GM18909 (cell line): ENCODE data around the gene IFNAR1.
"Not testable (repeated sequence)": the region's sequence is repeated elsewhere in the genome, so short reads cannot be mapped to it uniquely, and the experiment has no call there.

Source experiments
- ATAC-seq: cut with Tn5 transposase; IDR thresholded peaks from one replicate; pipeline ENCODE4 v1.9.1; 2021; ENCODE audit warnings: mild to moderate bottlenecking; ENCODE audit not compliant: unreplicated experiment, poor library complexity

IFNAR1 gene

DNA sequence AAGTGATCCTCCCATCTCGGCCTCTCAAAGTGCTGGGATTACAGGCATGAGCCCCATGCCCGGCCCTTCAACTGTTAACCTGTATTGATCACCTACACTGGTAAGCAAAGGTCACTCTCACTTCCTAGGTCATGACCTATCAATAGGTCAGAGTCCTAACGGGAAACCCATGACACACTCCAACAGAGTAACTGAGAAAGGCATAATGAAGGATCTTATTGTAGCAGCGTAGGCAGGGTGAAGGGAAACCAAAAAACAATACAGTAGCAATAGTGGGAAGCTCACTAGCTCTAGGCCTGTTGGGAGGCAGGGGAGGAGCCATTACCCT, 19.5 kb upstream of the IFNAR1 start:
- no peak for ATAC-seq

DNA sequence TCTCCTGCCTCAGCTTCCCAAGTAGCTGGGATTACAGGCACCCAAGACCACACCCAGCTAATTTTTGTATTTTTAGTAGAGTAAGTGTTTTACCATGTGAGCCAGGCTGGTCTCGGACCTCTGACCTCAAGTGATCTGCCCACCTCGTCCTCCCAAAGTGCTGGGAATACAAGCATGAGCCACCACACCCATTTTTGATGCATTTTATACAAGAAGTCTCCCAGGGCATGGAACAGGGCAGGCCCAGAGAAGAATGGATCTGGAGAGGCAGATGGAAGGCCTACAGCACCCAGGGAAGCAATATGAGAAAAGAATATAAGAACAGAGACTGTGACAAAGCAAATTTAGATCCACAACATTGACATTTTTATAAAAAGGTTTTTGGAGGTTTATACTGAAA, 18.8 kb upstream of the IFNAR1 start:
- ATAC-seq, result no peak

DNA sequence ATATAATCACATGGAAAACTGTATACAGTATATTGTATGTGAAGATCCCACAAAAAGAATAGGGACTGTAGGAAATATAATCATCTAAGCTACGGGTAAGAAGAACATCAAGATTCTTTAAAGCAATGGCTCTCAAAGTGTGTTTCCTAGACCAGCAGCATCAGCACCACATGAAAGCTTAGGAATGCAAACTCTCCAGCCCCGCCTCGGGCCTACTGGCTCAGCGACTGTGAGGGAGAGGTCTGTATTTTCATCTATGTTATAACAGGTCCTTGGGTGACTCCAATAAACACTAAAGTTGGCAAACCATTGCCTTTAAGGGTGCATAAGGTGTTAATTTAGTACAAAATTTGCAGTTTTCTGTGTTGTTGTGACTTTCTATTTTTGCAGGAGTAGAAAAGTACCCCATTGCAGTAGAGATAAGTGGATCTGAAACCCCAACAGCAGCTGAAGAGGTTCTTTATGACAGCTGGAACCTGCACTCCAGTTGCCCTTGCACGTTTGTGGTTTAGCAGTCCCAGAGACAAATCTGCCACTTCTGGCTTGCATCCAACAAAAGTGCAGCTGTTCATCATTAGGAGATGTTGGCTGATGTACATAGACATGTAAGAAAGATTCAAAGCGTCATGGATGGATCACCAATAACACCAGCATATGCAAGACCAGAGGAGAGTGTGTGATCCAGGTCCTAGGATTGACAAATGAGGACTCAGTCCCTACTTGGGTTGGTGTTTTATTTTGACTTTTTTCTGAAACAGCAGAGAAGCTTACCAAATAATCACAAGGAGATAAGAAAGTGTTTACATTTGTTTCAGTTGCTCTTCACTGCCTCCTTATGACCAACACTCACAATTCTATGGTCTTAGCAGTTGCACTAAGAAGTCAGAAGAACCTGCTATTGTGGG, 15.9 kb upstream of the IFNAR1 start:
- peak; percentile 92 for ATAC-seq

DNA sequence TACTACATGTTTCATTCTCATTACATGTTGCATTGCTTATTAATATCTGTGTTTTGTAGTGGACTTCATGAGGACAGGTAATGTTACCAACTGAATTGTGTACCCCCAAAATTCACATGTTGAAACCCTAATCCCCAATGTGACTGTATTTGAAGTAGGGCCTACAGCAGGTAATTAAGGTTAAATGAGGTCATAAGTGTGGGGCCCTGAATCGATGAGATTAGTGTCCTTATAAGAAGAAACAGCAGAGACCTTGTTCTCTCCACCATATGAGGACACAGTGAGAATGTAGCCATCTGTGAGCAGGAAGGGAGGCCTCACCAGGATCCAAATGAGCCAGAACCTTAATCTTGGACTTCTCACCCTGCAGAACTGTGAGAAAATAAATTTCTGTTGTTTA, 15.0 kb upstream of the IFNAR1 start:
- no peak for ATAC-seq

DNA sequence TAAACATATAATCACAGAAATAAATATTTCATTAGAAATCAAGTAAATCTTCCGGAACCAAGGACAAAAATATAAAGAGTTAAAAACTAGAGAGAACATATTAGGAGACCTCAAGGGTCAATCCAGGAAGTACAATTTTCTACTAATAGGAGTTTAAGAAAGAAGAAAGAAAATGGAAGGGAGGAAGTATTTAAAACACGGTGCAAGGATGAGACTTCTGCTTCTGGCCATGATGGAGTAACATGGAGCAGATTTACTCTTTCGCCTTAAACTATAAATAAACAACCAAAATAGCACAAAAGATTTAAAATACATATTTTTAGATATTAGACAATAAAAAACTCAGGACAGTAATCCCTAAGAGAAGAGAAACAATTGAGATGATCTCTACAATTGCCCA, 12.6 kb upstream of the IFNAR1 start:
- ATAC-seq, result no peak

DNA sequence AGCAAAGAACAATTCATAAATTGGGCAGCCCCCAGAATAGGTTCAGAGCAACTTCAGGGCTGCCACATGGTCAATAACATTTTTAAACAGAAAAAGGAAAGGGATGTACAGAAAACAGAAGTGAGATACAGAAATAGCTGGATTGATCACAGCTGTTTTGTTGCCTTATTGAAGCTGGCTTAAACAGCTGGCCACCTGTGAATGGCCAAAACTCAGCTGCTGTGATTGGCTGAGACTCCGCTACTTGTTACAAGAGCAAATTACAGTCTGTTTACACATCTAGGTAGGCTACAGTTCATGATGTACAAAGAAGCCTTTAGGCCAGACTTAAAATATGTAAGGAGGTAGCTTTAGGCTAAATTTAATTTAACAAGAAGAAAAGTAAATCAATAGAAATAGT, 11.6 kb upstream of the IFNAR1 start:
- ATAC-seq, result no peak

DNA sequence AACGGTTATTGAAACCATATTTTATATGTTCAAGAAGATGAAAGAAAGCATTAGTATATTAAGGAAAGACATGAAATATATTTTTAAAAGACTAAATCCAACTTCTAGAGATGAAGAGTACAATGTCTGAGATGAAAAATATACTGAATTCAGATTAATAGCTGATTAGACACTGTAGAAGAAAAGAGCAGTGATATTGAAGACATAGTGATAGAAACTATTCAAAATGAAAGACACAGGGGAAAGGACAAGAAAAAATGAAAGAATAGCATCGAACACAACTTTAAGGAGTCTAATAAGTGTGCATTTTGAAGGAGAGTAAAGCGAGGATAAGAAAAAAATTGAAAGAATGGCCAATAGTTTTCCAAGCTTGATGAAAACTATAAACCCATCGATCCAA, 11.2 kb upstream of the IFNAR1 start:
- ATAC-seq, result no peak

DNA sequence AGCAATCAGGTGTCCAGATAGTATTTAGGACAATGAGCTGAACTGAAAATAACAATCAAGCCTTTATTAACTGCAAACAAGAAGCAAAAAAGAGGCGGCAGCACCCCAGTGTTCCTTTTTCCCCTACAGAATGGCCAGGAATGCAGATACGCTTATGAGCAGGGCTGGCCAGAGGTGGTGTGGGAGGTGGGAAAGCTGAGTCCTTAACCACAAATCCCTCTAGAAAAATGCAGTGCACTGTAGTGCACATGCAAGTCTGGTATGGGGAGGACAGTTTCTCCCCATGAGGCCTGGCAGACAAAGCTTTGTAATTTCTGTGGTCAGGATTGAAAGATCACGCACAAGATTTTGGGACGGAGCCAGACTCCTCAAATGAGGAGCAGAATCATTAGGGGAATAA, 10.7 kb upstream of the IFNAR1 start:
- no peak for ATAC-seq

DNA sequence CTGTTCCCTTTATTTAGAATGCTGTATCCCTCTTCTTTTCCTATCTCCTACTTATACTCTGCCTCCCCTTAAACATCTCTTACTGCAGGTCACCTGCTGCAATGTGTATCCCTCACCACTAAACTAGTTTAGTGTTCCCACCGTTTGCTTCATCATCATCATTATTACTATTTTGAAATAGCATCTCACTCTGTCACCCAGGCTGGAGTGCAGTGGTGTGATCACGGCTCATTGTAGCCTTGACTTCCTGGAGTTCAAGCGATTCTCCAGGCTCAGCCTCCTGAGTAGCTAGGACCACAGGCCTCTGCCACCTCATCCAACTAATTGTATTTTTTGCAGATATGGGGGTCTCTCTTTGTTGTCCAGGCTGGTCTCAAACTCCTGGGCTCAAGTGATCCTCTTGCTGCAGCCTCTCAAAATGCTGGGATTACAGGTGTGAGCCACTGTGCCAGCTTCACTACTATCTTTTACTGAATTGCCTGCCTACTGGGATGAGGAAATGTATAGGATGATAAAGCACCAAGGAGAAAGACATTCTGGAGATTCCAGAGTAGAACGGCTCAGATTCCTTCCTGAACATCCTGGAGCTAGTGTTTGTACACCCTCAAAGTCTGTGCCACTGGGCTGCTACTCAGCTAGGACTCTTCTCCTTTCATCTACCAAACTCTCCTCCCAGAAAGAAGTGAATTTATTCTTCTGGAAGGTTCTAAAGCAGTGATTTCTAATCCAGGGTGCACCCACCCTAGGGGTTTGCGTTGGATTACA, 8.6 kb upstream of the IFNAR1 start:
- no peak for ATAC-seq

DNA sequence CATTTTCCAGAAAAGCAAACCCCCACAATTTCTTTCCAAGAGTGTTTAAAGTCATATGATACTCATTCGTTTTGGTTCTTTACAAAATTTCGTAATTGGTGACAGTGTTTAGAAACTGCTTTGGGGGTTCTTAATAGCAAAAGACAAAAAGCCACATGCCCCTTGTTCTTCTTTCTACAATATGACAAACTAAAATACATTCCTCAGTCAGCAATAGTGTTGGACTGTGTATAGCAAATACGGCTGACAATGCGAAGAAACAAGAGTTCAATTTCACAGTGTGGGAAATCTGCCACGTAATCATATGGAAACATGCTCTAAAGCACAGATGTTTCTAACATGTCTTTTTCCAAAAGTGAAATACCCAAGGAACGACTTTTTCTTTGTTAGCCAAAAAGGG, 7.6 kb upstream of the IFNAR1 start:
- ATAC-seq, result no peak

DNA sequence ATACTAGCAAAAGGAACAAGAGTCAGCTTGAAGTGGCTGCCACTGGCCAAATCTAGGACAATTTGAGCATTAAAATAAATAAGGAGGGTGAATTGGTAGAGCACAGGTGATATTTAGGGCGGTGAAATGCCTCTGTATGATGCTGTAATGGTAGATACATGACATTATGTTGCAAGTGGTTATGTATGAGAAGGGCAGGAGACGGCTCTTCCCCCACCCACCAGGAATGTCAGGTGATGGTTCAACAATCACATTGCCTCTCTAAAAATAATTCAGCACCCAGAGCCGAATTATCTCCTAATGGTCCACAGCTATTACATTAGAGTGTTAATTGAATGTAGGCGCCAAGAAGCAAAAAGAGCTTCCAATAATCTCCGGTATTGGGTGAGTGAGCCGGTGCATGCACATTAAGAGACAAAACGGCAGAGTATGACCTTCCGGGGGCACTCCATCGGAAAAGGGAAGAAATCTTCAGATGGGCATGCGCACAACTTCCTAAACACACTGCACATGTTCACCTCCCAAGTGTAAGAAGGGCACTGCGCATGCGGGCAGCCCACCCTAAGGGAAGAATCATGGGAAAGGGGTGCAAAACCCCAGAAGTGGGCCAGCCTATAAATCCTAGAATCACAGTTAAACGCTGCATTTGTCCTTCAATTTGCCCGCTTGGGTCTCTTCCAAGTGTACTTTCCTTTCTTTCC, 6.8 kb upstream of the IFNAR1 start:
- ATAC-seq, result no peak

DNA sequence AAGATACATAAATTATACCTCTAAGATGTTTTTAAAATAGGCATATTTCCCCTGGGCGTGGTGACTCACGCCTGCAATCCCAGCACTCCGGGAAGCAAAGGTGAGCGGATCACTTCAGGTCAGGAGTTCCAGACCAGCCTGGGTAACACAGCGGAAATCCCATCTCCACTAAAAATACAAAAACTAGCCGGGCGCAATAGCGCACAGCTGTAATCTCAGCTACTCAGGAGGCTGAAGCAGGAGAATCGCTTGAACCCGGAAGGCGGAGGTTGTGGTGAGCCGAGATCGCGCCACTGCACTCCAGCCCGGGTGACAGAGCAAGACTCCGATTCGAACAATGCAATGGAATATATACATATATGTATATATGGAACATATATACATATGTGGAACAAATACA, 3.8 kb upstream of the IFNAR1 start:
- not testable (repeated sequence) for ATAC-seq

DNA sequence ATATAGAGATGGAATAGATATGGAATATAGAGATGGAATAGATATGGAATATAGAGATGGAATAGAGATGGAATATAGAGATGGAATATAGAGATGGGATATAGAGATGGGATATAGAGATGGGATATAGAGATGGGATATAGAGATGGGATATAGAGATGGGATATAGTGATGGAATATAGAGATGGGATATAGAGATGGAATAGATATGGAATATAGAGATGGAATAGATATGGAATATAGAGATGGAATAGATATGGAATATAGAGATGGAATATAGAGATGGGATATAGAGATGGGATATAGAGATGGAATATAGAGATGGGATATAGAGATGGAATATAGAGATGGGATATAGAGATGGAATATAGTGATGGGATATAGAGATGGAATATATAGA, 1.2 kb upstream of the IFNAR1 start:
- not testable (repeated sequence) for ATAC-seq

DNA sequence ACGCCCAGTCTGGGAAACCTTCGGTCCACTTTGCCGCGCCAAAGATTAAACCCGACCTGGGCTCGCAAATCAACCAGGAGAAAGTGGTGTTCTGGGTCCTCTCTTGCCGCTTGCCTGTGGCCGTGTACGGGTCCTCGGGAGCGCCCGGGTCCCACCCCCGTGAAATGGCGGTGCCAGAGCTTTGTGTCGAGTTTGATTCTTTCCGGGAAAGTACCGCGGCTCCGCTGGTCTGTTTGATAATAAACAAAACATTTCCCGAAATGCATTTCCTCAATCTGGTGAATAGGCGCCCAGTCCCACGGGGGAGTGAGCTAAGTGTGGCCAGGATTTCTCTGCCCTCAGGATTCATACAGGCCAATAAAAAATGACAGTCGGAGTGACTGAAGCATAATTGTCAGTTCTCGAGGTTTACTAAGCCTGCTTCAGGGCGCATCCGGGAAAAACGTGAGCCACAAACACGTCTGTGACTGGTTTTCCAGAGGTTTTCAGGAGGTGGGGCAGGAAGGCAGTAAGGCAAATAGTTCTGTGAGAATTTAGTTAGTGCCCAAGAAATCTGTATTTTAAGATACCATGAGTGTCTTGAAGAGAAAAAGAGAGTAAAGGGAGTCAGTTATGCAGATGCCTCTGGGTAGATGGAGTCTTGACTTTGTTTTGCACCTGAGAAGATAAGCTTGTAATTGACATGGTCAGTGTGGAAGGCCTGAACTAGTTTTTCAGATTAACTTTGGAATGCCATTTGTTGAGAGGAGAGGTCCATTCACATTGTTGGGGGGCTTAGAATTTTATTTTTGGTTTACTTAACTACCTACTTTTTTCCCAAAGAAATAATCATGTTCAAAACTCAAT, 675 bp downstream of the IFNAR1 start:
- peak; percentile 37 for ATAC-seq

DNA sequence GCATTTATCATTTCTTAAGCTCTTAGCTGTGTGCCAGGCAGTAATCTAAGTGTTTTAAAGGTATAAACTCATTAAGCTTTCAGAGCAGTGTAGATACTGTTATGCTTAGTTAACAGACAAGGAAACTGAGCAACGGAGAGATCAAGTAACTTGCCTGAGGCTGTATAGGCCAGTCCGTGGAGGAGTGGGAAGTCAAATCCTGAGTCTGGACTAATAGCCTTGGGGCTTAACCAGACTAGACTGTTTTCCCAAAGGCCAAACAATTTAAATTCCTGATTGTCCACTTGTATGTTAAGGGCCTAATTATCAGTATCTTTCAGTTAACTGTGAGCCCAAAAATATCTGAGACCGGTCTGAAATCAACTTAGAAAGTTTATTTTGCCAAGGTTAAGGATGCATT, 2.6 kb downstream of the IFNAR1 start:
- ATAC-seq, result no peak

DNA sequence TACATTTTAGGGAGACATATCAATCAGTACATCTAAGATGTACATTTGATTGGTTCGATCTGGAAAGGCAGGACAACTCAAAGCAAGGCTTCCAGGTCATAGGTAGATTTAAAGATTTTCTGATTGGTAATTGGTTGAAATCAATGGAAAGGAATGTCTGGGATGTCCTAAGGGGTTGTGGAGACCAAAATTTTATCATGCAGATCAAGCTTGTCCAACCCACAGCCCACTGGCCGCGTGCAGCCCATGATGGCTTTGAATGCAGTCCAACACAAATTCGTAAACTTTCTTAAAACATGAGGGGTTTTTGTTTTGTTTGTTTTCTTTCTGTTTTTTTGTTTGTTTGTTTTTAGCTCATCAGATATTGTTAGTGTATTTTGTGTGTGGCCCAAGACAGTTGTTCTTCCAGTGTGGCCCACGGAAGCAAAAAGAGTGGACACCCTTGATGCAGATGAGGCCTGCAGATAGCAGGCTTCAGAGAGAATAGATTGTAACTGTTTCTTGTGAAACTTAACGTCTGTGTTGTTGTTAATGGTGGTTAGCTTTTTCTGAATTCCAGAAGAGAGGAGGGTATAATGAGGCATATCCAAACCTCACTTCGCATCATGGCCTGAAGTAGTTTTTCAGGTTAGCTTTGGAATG, 3.1 kb downstream of the IFNAR1 start:
- ATAC-seq, result no peak

DNA sequence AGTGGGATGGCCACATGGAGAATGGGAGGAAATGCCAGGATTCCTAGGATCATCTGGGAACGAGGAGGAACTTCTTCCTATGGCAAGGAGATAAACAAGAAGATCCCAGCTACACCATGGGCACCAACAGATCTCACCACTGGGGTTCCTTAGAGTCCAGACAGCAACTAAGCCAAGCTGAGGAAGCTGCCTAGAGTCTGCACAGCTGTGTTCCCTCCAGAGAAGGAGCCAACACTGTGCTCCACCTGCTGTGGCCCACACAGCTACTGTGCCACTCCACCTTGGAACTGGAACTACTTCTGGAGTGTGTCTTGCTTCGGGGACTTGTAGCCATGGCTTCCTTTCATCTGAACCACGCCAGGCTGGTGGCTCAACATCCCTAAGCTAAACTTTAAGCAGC, 6.0 kb downstream of the IFNAR1 start:
- peak; percentile 16 for ATAC-seq

DNA sequence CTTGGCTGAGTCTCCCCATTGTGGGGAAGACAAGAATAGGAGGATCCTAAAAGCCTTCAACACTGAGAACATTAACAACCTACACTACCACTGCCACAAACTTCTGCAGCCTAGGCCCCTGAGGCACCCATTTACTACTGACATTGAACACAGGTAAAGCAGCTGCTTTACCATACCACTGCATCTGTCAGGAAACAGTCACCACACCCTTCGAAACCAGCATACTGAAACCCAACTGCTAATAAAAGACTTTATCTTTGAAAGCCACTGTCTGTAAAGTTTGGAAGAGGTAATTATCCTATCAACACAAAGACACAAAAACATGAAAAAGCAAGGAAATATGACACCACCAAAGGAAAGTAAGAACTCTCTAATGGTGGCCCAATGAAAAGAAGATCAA, 7.4 kb downstream of the IFNAR1 start:
- peak; percentile 78 for ATAC-seq

DNA sequence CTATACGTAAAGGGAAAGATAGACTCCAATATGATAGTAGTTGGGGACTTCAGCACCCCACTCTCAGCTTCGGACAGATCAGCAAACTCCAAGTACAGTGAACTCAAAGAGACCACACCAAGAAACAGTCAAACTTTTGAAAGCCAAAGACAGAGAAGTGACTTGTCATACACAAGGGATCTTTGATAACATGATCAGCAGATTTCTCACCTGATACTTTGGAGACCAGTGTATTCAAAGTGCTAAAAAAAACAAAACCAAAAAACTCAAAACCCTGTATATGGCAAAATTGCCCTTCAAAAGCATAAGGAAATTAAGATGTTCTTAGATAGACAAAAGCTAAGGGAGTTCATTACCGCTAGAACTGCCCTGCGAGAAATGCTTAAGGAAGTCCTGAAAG, 9.4 kb downstream of the IFNAR1 start:
- ATAC-seq, result no peak

DNA sequence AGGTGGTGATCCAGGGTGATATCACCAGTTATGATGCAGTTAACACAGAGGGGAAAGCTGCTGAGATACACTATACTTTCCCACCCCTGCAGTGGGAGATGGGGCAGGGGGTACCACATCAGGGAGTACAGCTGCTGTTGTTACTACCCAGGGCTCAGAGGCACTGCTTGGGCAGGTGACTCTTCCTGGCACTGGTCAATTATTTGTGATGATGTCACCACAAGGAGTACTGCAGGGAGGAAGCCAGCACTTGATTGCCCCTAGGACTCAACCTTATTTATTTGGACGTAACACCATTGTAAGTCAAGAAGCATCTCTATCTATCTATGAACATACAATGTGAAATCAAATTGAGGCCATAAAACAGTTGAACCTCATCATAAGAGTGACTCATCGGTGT, 10.1 kb downstream of the IFNAR1 start:
- ATAC-seq, result no peak
